Esophagus muscularis mucosa (tissue), 3 donors: ENCODE data around the gene NDUFC2.

Source experiments
- POLR2A ChIP-seq: fragments of 450-650 bp; IDR thresholded peaks from one replicate; pipeline ENCODE4 v1.6.1; 2017; ENCODE audit warnings: antibody characterized with exemption, moderate library complexity, mild to moderate bottlenecking, low read depth
- POLR2AphosphoS5 ChIP-seq, 2 donors: sonication (generic); formaldehyde crosslinking; IDR thresholded peaks; one replicate each; pipeline ENCODE4 v1.6.1; 2017; ENCODE audit warnings: antibody characterized with exemption in 2 of 2
- TF ChIP-seq, protein P1 (sequence below), 3 experiments: fragments of 200-600 bp in 2 of 3; fragments of 450-650 bp in 1 of 3; sonication (generic) in 2 of 3; IDR thresholded peaks; one replicate each; pipeline ENCODE4 v1.5.1; 2017 to 2019; ENCODE audit warnings: antibody characterized with exemption in 3 of 3, mild to moderate bottlenecking in 2 of 3, moderate library complexity in 1 of 3

DNA sequence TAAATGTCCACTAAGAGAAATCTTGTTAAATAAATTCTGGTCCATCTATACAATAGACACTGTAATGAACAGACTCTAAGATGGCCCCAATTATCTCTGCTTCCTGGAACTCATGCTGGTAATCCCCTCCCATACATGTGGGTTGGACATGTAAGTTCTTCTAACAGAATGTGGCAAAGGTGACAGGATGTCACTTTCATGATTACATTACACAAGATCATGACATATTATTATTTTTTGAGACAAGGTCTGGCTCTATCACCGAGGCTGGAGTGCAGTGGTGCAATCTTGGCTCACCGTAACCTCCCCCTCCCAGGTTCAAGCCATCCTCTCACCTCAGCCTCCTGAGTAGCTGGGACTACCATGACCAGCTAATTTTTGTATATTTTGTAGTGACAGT is 14.6 kb upstream of the NDUFC2 start:
- TF ChIP-seq, protein P1, sequence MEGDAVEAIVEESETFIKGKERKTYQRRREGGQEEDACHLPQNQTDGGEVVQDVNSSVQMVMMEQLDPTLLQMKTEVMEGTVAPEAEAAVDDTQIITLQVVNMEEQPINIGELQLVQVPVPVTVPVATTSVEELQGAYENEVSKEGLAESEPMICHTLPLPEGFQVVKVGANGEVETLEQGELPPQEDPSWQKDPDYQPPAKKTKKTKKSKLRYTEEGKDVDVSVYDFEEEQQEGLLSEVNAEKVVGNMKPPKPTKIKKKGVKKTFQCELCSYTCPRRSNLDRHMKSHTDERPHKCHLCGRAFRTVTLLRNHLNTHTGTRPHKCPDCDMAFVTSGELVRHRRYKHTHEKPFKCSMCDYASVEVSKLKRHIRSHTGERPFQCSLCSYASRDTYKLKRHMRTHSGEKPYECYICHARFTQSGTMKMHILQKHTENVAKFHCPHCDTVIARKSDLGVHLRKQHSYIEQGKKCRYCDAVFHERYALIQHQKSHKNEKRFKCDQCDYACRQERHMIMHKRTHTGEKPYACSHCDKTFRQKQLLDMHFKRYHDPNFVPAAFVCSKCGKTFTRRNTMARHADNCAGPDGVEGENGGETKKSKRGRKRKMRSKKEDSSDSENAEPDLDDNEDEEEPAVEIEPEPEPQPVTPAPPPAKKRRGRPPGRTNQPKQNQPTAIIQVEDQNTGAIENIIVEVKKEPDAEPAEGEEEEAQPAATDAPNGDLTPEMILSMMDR (IDR thresholded peaks at IDR 0.05): no peak
- no peak for TF ChIP-seq POLR2AphosphoS5 (IDR thresholded peaks at IDR 0.05)
- no peak for TF ChIP-seq POLR2A
